Fibroblast of peridontal ligament (primary cell): ENCODE measurements around the gene CUEDC1.
A peak's percentile ranks its signal among the peaks of the same experiment; 100 is the strongest.
"Not testable (repeated sequence)": the region's sequence is repeated elsewhere in the genome, so short reads cannot be mapped to it uniquely, and the experiment has no call there.

Source experiments
- DNase-seq: peaks from one replicate; pipeline ENCODE4 v3.0.0-alpha.2; 2010; ENCODE audit errors: extremely low read depth

CUEDC1 gene

GRCh38 chr17:57984936-57985674 is 29.9 kb upstream of the CUEDC1 start:
- DNase-seq, result no peak

- peak; percentile 73 for DNase-seq
Measured at GRCh38 chr17:57984261-57984890, 29.2 kb upstream of the CUEDC1 start.

GRCh38 chr17:57983446-57983845 is 28.2 kb upstream of the CUEDC1 start:
- no peak for DNase-seq

GRCh38 chr17:57982452-57983170 is 27.4 kb upstream of the CUEDC1 start:
- DNase-seq, result no peak

- DNase-seq, result no peak
Measured at GRCh38 chr17:57980522-57980921, 25.3 kb upstream of the CUEDC1 start.

GRCh38 chr17:57979076-57979475 is 23.9 kb upstream of the CUEDC1 start:
- no peak for DNase-seq

GRCh38 chr17:57976594-57976993 is 21.4 kb upstream of the CUEDC1 start:
- DNase-seq, result no peak

GRCh38 chr17:57975044-57975443 is 19.8 kb upstream of the CUEDC1 start:
- peak; percentile 77 for DNase-seq

GRCh38 chr17:57974053-57974824 is 19.0 kb upstream of the CUEDC1 start:
- DNase-seq, result not testable (repeated sequence)

- DNase-seq, result no peak
Measured at GRCh38 chr17:57972151-57972550, 16.9 kb upstream of the CUEDC1 start.

GRCh38 chr17:57971572-57971971 is 16.4 kb upstream of the CUEDC1 start:
- DNase-seq, result no peak

- peak; percentile 64 for DNase-seq
Measured at GRCh38 chr17:57970710-57971109, 15.5 kb upstream of the CUEDC1 start.

GRCh38 chr17:57968456-57968855 is 13.2 kb upstream of the CUEDC1 start:
- no peak for DNase-seq

GRCh38 chr17:57966875-57967274 is 11.7 kb upstream of the CUEDC1 start:
- no peak for DNase-seq

- DNase-seq, result no peak
Measured at GRCh38 chr17:57966246-57966645, 11.0 kb upstream of the CUEDC1 start.

- DNase-seq, result no peak
Measured at GRCh38 chr17:57965521-57966160, 10.4 kb upstream of the CUEDC1 start.

GRCh38 chr17:57963149-57963511 is 7.9 kb upstream of the CUEDC1 start:
- DNase-seq, result no peak

GRCh38 chr17:57962279-57963148 is 7.3 kb upstream of the CUEDC1 start:
- no peak for DNase-seq

- DNase-seq, result no peak
Measured at GRCh38 chr17:57959929-57960328, 4.7 kb upstream of the CUEDC1 start.

- not testable (repeated sequence) for DNase-seq
Measured at GRCh38 chr17:57958391-57958790, 3.2 kb upstream of the CUEDC1 start.

- no peak for DNase-seq
Measured at GRCh38 chr17:57957886-57958285, 2.7 kb upstream of the CUEDC1 start.
